NCI-H146 (cell line): ENCODE data around the gene TMEM167A.

ENCODE experiments used
- DNase-seq: peaks from one replicate; lab custom pipeline; 2025; lab: John Stamatoyannopoulos, UW

TMEM167A gene

DNA sequence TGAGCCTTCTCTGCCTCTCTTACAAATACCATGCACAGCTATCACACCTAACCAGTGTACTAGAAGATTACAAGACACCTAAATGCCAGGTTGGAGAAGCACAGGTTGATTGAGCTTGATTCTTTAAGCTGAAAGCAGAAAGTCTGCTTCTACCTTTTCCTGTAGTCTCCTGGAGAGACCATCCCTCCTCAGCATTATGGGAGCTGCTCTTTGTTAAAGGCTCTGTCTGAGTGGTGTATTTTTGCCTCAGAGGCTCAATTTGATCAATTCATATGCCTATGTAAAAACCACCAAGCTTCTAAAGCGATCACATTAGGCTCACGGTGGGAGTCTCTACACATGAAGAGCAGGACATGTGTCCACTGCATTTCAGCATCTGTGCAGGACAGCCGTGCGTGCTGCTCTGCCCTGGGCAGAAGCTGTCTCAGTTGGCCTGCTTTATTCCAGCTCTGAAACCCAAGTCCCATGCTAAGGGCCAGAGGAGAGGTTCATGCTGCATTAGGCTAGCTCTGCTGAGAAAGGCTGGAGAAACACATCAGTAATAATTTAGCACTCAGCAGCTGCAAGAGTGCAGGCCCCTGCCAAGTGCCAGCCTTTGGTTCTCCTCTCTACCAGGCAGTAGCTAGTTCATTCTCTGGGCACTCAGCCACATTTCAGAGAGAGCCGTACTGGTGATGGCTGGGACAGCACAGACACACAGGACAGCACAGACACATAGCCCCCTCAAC is 41.7 kb downstream of the TMEM167A start:
- DNase-seq = no peak

- DNase-seq = no peak
Measured at GRCh38 chr5:83034528-83035207, 42.5 kb downstream of the TMEM167A start.

DNA sequence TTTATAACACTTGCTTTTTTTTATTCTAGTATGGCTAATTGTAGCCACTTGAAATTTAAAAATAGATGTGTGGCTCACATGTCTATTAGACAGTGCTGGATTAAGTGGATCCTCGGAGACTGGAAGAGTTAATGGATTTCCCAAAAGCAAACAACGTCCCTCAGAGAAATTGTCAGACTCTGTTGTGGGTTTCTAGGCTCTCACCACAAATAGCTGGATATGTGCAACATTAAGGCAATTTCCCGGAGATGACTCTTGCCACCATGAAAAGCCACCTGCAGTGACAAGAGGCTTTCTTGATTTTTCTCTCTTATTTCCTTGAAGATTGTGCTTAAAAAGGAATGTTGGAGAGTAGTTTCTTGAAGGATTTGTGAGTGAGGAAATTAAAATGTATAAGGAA is 43.2 kb downstream of the TMEM167A start:
- DNase-seq = no peak

DNA sequence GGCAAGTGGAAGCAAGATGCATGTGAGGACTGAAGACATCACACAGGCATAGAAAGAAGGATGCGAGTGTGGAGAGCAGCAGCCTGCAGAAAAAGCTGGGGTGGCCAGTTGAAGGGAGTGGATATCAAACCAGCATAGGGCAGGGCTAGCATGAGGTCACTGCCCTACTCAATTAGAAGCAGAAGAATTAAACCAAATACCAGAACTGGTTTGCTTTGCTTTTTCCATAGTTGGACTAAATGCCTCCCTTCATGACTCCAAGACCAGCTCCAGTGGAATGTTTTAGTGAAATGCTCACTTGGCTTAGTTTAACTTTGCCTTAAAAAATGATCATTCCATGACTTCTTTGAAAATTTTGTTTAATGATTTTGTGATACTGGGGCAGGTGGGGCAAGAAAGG is 45.8 kb downstream of the TMEM167A start:
- no peak for DNase-seq

DNA sequence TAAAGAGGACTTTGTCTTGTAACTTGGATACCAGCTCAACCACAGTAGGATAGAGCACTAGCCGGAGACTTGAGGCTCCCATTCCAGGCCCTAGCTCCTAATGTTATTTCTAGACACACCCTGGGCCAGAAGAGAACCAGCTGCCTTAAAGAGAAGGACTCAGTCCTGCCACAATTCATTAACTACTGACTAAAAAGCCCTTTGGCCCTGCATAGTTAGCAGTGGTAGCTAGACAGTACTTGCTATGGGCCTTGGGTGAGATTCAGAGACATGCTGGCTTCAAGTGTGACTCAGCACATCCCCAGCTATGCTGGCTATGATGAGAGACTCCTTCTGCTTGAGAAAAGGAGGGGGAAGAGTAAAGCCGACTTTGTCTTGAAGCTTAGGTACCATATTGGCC is 47.3 kb downstream of the TMEM167A start:
- no peak for DNase-seq

DNA sequence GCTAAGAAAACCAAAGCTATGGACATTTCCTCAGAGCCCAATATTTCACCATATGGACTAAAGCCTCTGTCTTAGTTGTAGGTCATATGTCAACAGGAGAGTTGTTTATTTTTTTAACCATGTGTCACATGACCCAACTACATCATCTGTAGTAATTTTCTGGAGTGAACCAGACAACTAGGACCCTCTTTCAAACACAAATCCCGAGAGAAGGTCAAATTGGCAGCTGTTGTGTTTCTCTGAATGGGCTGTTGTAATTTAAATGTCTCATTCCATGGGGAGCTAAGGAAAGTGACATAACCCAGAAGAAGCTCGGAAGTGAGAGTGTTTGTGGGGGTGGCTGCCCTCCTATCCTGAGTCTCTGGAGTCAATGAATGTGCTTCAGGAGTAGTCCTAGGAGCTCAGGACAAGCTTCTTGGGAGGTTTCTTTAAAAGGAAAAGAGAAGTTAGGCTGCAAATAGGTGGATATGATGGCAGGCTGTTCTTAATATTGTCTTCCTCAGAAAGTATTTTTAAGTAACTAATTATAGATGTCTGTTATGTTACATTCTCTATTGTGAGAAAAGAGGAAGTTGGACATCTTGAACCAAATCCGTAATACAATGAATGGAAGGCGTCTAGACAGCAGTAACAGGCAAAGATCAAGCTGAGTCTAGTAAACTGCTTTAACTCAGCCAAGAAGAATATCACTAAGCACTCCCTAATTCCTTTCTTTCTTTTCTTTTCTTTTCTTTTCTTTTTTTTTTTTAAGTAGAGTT is 50.1 kb downstream of the TMEM167A start:
- no peak for DNase-seq

DNA sequence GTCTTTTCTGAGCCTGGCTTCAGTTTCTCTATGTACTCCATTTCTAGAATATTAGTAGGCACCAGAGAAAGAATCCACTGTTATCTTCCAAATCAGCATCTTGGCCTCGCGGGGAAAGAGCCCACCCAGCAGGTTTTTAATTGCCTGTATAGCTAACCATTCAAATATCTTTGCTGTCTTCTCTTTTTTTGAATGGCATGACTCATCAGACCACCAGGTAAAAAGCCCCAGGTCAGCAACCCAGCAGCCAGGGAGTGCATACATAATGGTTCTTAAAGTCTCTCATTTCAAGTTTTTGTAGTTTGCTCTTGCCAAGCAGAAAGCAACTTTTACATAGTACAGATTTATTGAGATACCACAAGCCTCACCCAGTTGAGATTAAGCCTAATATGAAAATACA is 50.7 kb downstream of the TMEM167A start:
- no peak for DNase-seq

DNA sequence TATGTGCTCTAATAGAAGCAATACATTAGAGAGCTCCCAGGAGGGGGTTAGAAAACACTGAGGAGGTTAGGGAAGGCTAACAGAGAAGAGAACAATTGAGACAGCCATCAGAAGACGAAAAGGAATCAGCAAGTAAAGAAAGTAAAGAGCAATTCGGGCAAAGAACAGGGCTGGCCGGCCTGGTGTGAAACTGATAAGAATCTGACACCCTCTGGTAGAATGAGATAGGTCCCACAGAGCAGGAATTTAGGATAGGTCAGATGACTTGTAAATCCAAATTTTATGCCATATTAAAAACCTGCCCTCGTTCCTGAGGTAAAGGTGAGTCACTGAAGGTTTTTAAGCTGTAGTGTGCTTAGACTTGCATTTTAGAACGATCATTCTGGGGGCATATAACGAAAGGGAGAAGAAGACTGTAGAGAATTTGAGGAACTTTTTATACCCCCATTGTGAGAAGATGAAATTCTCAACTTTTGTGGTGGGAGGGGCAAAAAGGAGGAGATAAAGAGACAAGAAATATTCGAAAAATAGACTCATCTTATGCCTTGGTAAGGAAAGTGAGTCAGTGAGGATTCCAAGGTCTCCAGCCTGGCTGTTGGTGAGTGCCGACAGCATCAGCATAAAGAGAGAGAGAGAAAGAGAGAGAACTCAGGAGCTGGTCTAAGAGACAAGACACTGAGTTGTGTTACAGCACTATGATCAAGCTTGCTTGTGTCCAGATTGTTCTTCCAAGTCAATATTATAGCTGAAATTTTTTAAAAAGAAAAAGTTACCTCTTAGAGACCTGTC is 51.3 kb downstream of the TMEM167A start:
- no peak for DNase-seq

GRCh38 chr5:83022334-83022733 is 54.9 kb downstream of the TMEM167A start:
- no peak for DNase-seq

- no peak for DNase-seq
Measured at GRCh38 chr5:83015676-83016075, 61.5 kb downstream of the TMEM167A start.

GRCh38 chr5:83011985-83012384 is 65.2 kb downstream of the TMEM167A start:
- DNase-seq = no peak

DNA sequence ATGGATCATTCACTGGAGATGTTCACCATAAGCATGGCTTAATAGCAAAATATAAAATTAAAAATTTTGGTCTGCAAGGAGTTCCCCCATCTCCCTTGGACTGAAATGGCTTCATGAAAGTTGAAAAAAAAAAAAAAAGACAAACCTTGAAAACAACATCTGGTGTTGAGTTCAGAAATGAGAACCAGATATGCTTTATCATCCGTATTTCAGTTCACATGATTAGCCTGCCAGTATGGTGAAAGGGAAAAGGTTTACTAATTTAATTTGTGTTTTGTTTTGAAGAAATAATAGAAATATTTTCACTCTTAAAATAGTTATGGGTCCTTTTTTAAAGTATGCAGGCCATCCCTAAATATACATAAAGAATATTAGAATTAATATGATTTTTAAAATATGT is 67.8 kb downstream of the TMEM167A start:
- no peak for DNase-seq

GRCh38 chr5:83007755-83008154 is 69.4 kb downstream of the TMEM167A start:
- DNase-seq = no peak

- no peak for DNase-seq
Measured at GRCh38 chr5:83006683-83007283, 70.4 kb downstream of the TMEM167A start.

GRCh38 chr5:83003791-83004190 is 73.4 kb downstream of the TMEM167A start:
- no peak for DNase-seq
